ENCODE measurements around the gene MAP3K6.
"Not testable (repeated sequence)": the region's sequence is repeated elsewhere in the genome, so short reads cannot be mapped to it uniquely, and the experiment has no call there.

Gene MAP3K6

GRCh38 chr1:27397110-27397509, 30.3 kb upstream of the MAP3K6 start:
- no peak for DNase-seq

GRCh38 chr1:27395441-27396195, 28.9 kb upstream of the MAP3K6 start:
- peak; percentile 41 to 64 (median 48) for DNase-seq

GRCh38 chr1:27394925-27395324, 28.2 kb upstream of the MAP3K6 start:
- no peak for DNase-seq

DNA sequence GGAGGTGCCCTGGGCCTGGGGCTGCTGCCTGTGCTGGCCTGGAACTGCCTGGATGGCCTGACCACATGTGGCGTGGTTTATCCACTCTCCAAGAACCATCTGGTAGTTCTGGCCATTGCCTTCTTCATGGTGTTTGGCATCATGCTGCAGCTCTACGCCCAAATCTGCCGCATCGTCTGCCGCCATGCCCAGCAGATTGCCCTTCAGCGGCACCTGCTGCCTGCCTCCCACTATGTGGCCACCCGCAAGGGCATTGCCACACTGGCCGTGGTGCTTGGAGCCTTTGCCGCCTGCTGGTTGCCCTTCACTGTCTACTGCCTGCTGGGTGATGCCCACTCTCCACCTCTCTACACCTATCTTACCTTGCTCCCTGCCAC, 27.5 kb upstream of the MAP3K6 start:
- no peak for DNase-seq

- DNase-seq: no peak
Measured at GRCh38 chr1:27393641-27394281, 27.0 kb upstream of the MAP3K6 start.

- DNase-seq: no peak
Measured at GRCh38 chr1:27392778-27393635, 26.2 kb upstream of the MAP3K6 start.

- peak; percentile 83 to 89 (median 88) for DNase-seq
Measured at GRCh38 chr1:27392096-27392777, 25.5 kb upstream of the MAP3K6 start, which contains the start of gene GPR3. TSS of gene GPR3 (plus strand) at chr1:27392622. CDS start at chr1:27393799, 1,177 bp downstream.

DNA sequence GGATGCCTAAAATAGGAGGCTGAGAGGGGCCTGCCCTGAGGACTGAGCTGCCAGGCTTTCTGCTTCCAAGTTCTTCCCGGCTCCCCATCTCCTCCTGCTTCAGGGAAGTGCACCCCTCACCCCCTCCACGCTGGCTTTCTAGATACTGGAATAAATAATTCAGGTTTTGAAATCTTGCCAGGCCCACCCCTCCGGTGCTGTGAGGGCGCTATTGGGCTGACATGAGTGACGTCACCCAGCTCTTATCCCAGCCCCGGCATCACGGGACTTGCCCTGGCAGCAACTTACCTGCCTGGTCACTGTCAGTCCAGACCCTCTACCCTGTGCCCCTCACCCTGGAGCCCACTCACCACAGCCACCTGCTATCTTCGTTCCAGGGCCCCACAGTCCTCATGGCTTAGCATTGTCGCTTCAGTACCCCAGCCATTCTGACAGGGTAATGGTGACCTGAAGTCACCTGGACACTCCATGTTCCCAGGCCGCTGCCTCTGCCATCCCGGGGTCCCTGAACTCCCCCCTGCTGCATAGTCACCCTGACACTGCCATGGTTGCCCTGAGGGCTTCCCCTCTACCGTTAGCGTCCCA, 24.8 kb upstream of the MAP3K6 start:
- no peak for DNase-seq

GRCh38 chr1:27388337-27389005, 21.7 kb upstream of the MAP3K6 start:
- DNase-seq: peak; percentile 43 to 74 (median 48)

GRCh38 chr1:27384797-27385196, 18.0 kb upstream of the MAP3K6 start:
- DNase-seq: not testable (repeated sequence)

GRCh38 chr1:27383661-27384060, 16.9 kb upstream of the MAP3K6 start:
- no peak for DNase-seq

- peak in 3 of 4 experiments; percentile 13 to 28 (median 16) for DNase-seq
Measured at GRCh38 chr1:27383039-27383605, 16.4 kb upstream of the MAP3K6 start, which contains the start of gene CD164L2. TSS of gene CD164L2 (minus strand) at chr1:27383333. CDS start at chr1:27383239, 94 bp downstream.

DNA sequence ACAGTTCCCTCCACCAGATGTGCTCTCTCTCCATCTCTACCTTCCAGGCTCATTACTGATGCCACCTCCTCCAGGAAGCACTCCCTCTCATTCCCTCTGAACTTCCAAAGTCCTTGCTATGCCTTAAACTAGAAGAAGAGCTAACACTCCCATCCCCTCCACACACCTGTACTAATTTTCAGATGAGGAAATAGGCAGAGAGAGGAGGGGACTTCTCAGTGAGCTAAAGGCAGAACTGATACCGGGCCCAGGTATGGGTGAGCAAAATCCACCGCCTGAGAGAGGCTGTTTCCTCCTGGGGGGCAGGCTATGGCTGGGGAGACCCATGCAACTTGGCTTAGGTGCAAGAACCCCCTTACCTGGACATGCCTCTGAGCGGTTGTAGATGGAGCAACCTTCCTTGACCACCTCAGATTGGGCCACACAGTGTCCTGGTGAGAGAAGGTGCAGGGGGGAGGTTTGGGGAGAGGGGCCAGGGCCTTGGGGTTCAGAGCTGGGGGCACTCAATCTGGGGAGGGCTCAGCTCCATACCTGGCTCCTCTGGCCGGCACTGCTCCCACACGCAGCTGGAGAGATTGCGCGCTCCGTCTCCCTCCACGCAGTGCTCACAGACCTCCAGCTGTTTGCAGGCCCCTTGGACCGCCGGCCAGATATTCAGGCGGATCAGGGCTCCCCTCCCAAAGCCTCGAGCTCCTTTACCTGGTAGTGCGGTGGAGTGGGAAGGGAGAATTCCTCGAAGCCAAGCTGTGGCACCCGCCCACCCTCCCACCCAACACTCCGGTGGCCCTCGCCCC, 15.4 kb upstream of the MAP3K6 start:
- no peak for DNase-seq

DNA sequence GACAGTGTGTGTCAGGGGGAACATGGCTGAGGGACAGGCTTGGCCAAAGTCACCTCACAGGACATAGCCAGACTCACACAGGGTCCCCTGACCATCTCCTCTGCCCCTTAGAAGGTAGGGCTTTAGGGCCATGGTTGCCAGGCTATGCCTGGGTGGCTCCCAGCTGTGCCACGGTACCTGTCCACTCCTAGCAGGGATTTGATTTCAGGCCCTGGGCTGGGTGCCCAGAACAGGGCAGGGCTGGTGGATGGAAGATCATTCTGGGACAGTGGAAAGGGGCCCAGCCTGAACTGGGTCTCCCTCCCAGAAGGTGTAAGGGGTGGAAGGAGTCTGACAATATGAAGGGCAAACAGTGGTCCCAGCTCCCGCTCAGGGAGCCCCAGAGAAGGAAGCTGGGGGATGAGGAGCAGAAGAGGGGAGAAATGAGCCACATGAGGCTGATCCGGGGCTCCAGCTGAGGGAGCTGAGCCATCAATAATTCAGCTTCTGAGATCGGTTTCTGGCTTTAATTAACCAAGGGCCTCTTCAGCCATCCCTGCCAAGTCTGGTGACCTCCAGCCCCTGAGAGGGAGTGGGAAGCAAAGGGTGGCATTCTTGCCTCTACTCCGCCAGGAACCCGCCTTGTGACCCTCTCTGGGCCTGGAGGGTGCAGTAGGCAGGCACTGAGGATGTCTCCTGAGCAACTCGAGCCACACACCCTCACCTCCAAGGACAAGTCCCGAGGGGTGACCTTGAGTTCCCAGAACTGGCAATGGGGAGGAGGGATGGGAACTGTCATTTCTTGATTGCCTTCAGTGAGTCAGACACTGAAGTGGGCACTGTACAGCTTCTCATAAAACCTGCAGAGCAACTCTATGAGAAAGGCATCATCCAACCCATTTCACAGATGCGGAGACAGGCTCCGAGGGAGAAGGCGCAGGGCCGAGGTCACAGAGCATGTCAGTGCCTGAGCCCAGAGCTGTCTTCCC, 14.3 kb upstream of the MAP3K6 start:
- DNase-seq: no peak

- DNase-seq: no peak
Measured at GRCh38 chr1:27380224-27380623, 13.5 kb upstream of the MAP3K6 start.

DNA sequence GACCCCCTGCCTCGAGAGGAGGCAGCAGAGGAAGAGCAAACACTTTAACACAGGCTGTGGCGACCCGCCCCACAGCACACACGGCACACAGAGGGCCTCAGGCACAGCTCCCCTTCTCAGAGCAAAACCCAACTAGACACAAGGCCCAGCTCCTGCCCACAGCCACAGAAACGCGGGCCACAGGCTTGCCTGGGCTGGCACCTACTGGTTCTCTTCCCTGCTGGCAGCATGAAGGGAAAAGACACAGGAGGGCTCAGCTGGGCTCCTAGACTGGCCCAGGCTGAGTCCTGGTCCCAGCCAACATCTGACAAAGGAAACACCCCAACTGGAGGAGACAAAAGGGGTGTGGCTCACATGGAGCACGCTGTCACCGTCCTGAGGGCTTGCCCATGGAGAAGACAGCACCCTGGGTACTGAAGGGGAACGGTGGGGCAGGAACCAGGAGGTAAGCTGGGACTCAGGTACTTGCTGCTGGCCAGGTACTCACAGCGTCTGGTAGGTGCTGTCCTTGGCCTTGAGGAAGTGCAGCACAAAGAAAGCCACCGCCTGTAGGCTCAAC, 12.9 kb upstream of the MAP3K6 start:
- DNase-seq: no peak

GRCh38 chr1:27377760-27378495, 11.2 kb upstream of the MAP3K6 start:
- DNase-seq: no peak

Data from activated CD4-positive, CD25-positive, alpha-beta regulatory T cell (primary cell).